Measurements from ENCODE around the gene CNTFR. TPM values are rescaled to one million over a fixed set of nuclear protein-coding genes. Genes with fewer than 3 reads are reported as not detected.
A peak's percentile ranks its signal among the peaks of the same experiment; 100 is the strongest.

CNTFR gene
- total RNA-seq, 1 donor: not detected

- H3K4me3 ChIP-seq (ENCODE audit: low read depth, low read length): no peak overlapping the region
- DNase-seq (ENCODE audit: low read depth): no peak
- no peak for TF ChIP-seq CTCF (IDR thresholded peaks at IDR 0.05; ENCODE audit: insufficient read depth, low read depth, low read length)
Observed at GRCh38 chr9:34524349-34524748, 65.2 kb downstream of the CNTFR start.

- H3K4me3 ChIP-seq (ENCODE audit: low read depth, low read length): peak within 1 kb of the TSS; percentile 41
- peak; percentile 83 for DNase-seq (ENCODE audit: low read depth)
- TF ChIP-seq CTCF (IDR thresholded peaks at IDR 0.05; ENCODE audit: insufficient read depth, low read depth, low read length): no peak
Observed at GRCh38 chr9:34522971-34523797, 66.3 kb downstream of the CNTFR start, which contains the start of gene ENHO. TSS of gene ENHO (minus strand) at chr9:34522990. CDS start at chr9:34521695, 1,295 bp downstream.

GRCh38 chr9:34522091-34522887 lies 67.2 kb downstream of the CNTFR start:
- H3K4me3 ChIP-seq (ENCODE audit: low read depth, low read length): peak overlapping the region; percentile 41
- no peak for TF ChIP-seq CTCF (IDR thresholded peaks at IDR 0.05; ENCODE audit: insufficient read depth, low read depth, low read length)
- no peak for DNase-seq (ENCODE audit: low read depth)

GRCh38 chr9:34521406-34522045 lies 68.0 kb downstream of the CNTFR start:
- no peak for DNase-seq (ENCODE audit: low read depth)
- H3K4me3 ChIP-seq (ENCODE audit: low read depth, low read length): no peak overlapping the region
- no peak for TF ChIP-seq CTCF (IDR thresholded peaks at IDR 0.05; ENCODE audit: insufficient read depth, low read depth, low read length)

GRCh38 chr9:34520505-34521385 lies 68.8 kb downstream of the CNTFR start:
- DNase-seq (ENCODE audit: low read depth): no peak
- H3K4me3 ChIP-seq (ENCODE audit: low read depth, low read length): no peak overlapping the region
- no peak for TF ChIP-seq CTCF (IDR thresholded peaks at IDR 0.05; ENCODE audit: insufficient read depth, low read depth, low read length)

- TF ChIP-seq CTCF (IDR thresholded peaks at IDR 0.05; ENCODE audit: insufficient read depth, low read depth, low read length): no peak
- no peak for DNase-seq (ENCODE audit: low read depth)
- H3K4me3 ChIP-seq (ENCODE audit: low read depth, low read length): no peak overlapping the region
Observed at GRCh38 chr9:34520096-34520495, 69.4 kb downstream of the CNTFR start.

Measured in fibroblast of villous mesenchyme (primary cell).